ENCODE data around the gene TEX55. TPM values are rescaled to one million over a fixed set of nuclear protein-coding genes. Genes with fewer than 3 reads are reported as not detected.

TEX55 gene
- polyA plus RNA-seq, 1 of the 3 experiments (the other 2 are of a cell fraction): not detected

GRCh38 chr3:119160815-119161214 is 14.8 kb downstream of the TEX55 start (continued):
- TF ChIP-seq CTCF (IDR thresholded peaks at IDR 0.05) (no peak), FOXJ3 (CRISPR knock-in tag; IDR thresholded peaks at IDR 0.05) (no peak), RXRA (IDR thresholded peaks at IDR 0.05; ENCODE audit: borderline replicate concordance, low read depth) (no peak), TCF12 (IDR thresholded peaks at IDR 0.05) (no peak), NFIC (IDR thresholded peaks at IDR 0.05; ENCODE audit: borderline replicate concordance) (no peak), JUND (IDR thresholded peaks at IDR 0.05) (no peak), TEAD4 (IDR thresholded peaks at IDR 0.05; ENCODE audit: borderline replicate concordance, insufficient read depth) (no peak), ZBTB33 (IDR thresholded peaks at IDR 0.05; ENCODE audit: borderline replicate concordance, low read depth) (no peak), MAX (IDR thresholded peaks at IDR 0.05; ENCODE audit: low read depth) (no peak), IRF3 (IDR thresholded peaks at IDR 0.05; ENCODE audit: low read depth, low read length) (no peak), MXI1 (IDR thresholded peaks at IDR 0.05; ENCODE audit: low read depth, low read length) (no peak), USF1 (IDR thresholded peaks at IDR 0.05; ENCODE audit: borderline replicate concordance, low read depth) (no peak)

GRCh38 chr3:119161240-119161639 is 15.3 kb downstream of the TEX55 start:
- H3F3A ChIP-seq (replicated peaks; ENCODE audit: insufficient read depth): no peaks in the 10 kb centered on the region
- POLR2A ChIA-PET: no interaction called here
- H3K9me2 ChIP-seq: no peaks in the 10 kb centered on the region
- no peaks in the 10 kb centered on the region for H3K79me2 ChIP-seq (ENCODE audit: insufficient read depth)
- no peaks in the 10 kb centered on the region for H4K20me1 ChIP-seq (ENCODE audit: insufficient read depth)
- no peaks in the 10 kb centered on the region for H3K4me1 ChIP-seq (ENCODE audit: control insufficient read depth in 1 of 2, insufficient read depth in 2 of 2, low read depth in 1 of 2, low read length in 1 of 2)
- H3K36me3 ChIP-seq (replicated peaks in 1 of 2; ENCODE audit: control insufficient read depth in 1 of 2, insufficient read depth in 2 of 2, low read length in 1 of 2): no peaks in the 10 kb centered on the region
- no peak overlapping the region for H3K4me2 ChIP-seq
- no peak overlapping the region for H3K4me3 ChIP-seq (ENCODE audit: low read depth in 2 of 2, low read length in 1 of 2)
- no peak overlapping the region for H3K9ac ChIP-seq
- WGBS (ENCODE audit: low lambda C conversion rate): 27% methylated on average over 2 of the region's 2 CpGs
- no peaks in the 10 kb centered on the region for H3K9me3 ChIP-seq
- no peak overlapping the region for H3K27ac ChIP-seq (ENCODE audit: low read depth in 2 of 2, low read length in 1 of 2)
- no peak for DNase-seq
- H3K27me3 ChIP-seq (ENCODE audit: insufficient read depth): no peaks in the 10 kb centered on the region
- no peak overlapping the region for H2AFZ ChIP-seq (ENCODE audit: low read depth)
- CTCF ChIA-PET: interaction anchor here (0.6 to 1.4 kb wide), 2 partner anchors 276 to 279 kb away, joined by 3 to 5 read pairs; no protein-coding TSS in a partner anchor
- TF ChIP-seq USF1 (IDR thresholded peaks at IDR 0.05; ENCODE audit: borderline replicate concordance, low read depth) (no peak), GATA2 (CRISPR knock-in tag; IDR thresholded peaks at IDR 0.05) (no peak), RXRA (IDR thresholded peaks at IDR 0.05; ENCODE audit: borderline replicate concordance, low read depth) (no peak), FOSL2 (IDR thresholded peaks at IDR 0.05; ENCODE audit: borderline replicate concordance, low read depth) (no peak), POLR2AphosphoS5 (IDR thresholded peaks at IDR 0.05; ENCODE audit: low read depth, low read length) (no peak), REST (IDR thresholded peaks at IDR 0.05; ENCODE audit: low read depth, low read length) (no peak), GABPA (IDR thresholded peaks at IDR 0.05; ENCODE audit: low read depth) (no peak), TCF12 (IDR thresholded peaks at IDR 0.05) (no peak), IRF3 (IDR thresholded peaks at IDR 0.05; ENCODE audit: low read depth, low read length) (no peak)
